A673 (cell line): ENCODE measurements around the gene FABP3. TPM values are rescaled to one million over a fixed set of nuclear protein-coding genes. Genes with fewer than 3 reads are reported as not detected.

Source experiments
- BruUV-seq: library from RNA; stranded (reverse); fragments of 400-500 nt; replicated peaks from 2 replicates; lab custom pipeline; 2021; lab: Mats Ljungman, UMichigan
- CTCF ChIA-PET: fragments of 300-600 bp; sonication (Branson Sonifier 250); formaldehyde crosslinking; loops from one replicate; lab custom pipeline; 2022; ENCODE audit warnings: antibody characterized with exemption; lab: Charles Lee
- POLR2A ChIA-PET: fragments of 300-600 bp; sonication (Branson Sonifier 250); formaldehyde crosslinking; loops from one replicate; lab custom pipeline; 2022; ENCODE audit warnings: antibody characterized with exemption; ENCODE audit not compliant: low non-redundant PET; lab: Charles Lee
- DNase-seq: peaks from one replicate; pipeline ENCODE4 v3.0.0-alpha.2; 2015; ENCODE audit warnings: low spot score
- H3K27ac ChIP-seq: fragments of 200-600 bp; sonication (generic); 2 replicates; pipeline ENCODE4 v1.5.1; 2016; ENCODE audit warnings: mixed run types, low read depth, mild to moderate bottlenecking, mixed read lengths, antibody characterized with exemption, low read length; ENCODE audit not compliant: poor library complexity, severe bottlenecking
- H3K27me3 ChIP-seq: fragments of 200-600 bp; sonication (generic); replicated peaks from 2 replicates; pipeline ENCODE4 v1.6.1; 2017; ENCODE audit warnings: mixed run types, low read depth, mild to moderate bottlenecking, mixed read lengths, antibody characterized with exemption, low read length; ENCODE audit not compliant: insufficient read depth, poor library complexity
- H3K36me3 ChIP-seq: fragments of 200-600 bp; sonication (generic); 2 replicates; pipeline ENCODE4 v1.6.1; 2016; ENCODE audit warnings: mixed run types, mild to moderate bottlenecking, mixed read lengths, antibody characterized with exemption, low read length; ENCODE audit not compliant: insufficient read depth, poor library complexity, severe bottlenecking
- H3K4me1 ChIP-seq: fragments of 200-600 bp; sonication (generic); 2 replicates; pipeline ENCODE4 v1.6.1; 2017; ENCODE audit warnings: mixed run types, mild to moderate bottlenecking, mixed read lengths, antibody characterized with exemption, low read length; ENCODE audit not compliant: insufficient read depth, poor library complexity, severe bottlenecking
- H3K4me3 ChIP-seq: fragments of 200-600 bp; sonication (generic); 2 replicates; pipeline ENCODE4 v1.5.1; 2016; ENCODE audit warnings: low read depth, mixed run types, mild to moderate bottlenecking, mixed read lengths, low read length; ENCODE audit not compliant: poor library complexity, severe bottlenecking
- H3K9me3 ChIP-seq: fragments of 200-600 bp; sonication (generic); 2 replicates; pipeline ENCODE4 v1.6.1; 2016; ENCODE audit warnings: mixed run types, low read depth, mild to moderate bottlenecking, mixed read lengths, antibody characterized with exemption, low read length; ENCODE audit not compliant: poor library complexity, severe bottlenecking
- EZH2 ChIP-seq: fragments of 200-600 bp; sonication (generic); IDR thresholded peaks from 2 replicates; pipeline ENCODE4 v1.6.1; 2017; ENCODE audit warnings: borderline replicate concordance, low read depth, mild to moderate bottlenecking, mixed read lengths, antibody characterized with exemption, low read length; ENCODE audit not compliant: poor library complexity, severe bottlenecking
- intact Hi-C: fragments of 100-400 bp; cut with micrococcal nuclease; formaldehyde crosslinking; loops from one replicate; pipeline ENCODE4 v1.10.0; 2022; ENCODE audit not compliant: unreplicated experiment
- total RNA-seq: library from RNA; stranded (reverse); gene quantifications from 2 replicates; pipeline ENCODE4 v1.2.3, GENCODE V29; 2021
- TF ChIP-seq, protein P1 (sequence below): fragments of 300-800, 200-600 bp; sonication (generic); conservative IDR thresholded peaks from 2 replicates; pipeline ENCODE4 v1.5.1; 2017; ENCODE audit warnings: low read depth, mild to moderate bottlenecking, antibody characterized with exemption, low read length, moderate library complexity, mixed read lengths

The FABP3 gene
- total RNA-seq, 1 experiment from 2014 or later, result not detected

GRCh38 chr1:31372751-31373055 is 173 bp downstream of the FABP3 start:
- no peak overlapping the region for H3K27ac ChIP-seq
- POLR2A ChIA-PET, result no interaction called here

GRCh38 chr1:31372051-31372450 is 825 bp downstream of the FABP3 start:
- intact Hi-C loops, result no loop called here
- H3K36me3 ChIP-seq, result no peaks in the 10 kb centered on the region
- H3K9me3 ChIP-seq, result no peaks in the 10 kb centered on the region
- H3K27me3 ChIP-seq, result no peaks in the 10 kb centered on the region
- no peak overlapping the region for H3K27ac ChIP-seq
- POLR2A ChIA-PET, result interaction anchor here (0.6 kb wide), 2 partner anchors 11 to 1106 kb away, joined by 3 to 4 read pairs; no protein-coding TSS in a partner anchor
- no peak for DNase-seq
- no TSS peak for BruUV-seq
- H3K4me1 ChIP-seq, result peaks cover 11% of the 10 kb centered on the region
- CTCF ChIA-PET, result interaction anchor here (0.5 kb wide), 1 partner anchor 39 kb away, joined by 8 read pairs; no protein-coding TSS in a partner anchor
- no peak for TF ChIP-seq EZH2
- TF ChIP-seq, protein P1, sequence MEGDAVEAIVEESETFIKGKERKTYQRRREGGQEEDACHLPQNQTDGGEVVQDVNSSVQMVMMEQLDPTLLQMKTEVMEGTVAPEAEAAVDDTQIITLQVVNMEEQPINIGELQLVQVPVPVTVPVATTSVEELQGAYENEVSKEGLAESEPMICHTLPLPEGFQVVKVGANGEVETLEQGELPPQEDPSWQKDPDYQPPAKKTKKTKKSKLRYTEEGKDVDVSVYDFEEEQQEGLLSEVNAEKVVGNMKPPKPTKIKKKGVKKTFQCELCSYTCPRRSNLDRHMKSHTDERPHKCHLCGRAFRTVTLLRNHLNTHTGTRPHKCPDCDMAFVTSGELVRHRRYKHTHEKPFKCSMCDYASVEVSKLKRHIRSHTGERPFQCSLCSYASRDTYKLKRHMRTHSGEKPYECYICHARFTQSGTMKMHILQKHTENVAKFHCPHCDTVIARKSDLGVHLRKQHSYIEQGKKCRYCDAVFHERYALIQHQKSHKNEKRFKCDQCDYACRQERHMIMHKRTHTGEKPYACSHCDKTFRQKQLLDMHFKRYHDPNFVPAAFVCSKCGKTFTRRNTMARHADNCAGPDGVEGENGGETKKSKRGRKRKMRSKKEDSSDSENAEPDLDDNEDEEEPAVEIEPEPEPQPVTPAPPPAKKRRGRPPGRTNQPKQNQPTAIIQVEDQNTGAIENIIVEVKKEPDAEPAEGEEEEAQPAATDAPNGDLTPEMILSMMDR, result no peak
- H3K4me3 ChIP-seq, result no peak overlapping the region

More at GRCh38 chr1:31372751-31373055, 173 bp downstream of the FABP3 start:
- no peaks in the 10 kb centered on the region for H3K36me3 ChIP-seq
- H3K4me1 ChIP-seq, result peaks cover 11% of the 10 kb centered on the region
- DNase-seq, result no peak
- CTCF ChIA-PET, result interaction anchor here (1.4 kb wide), 1 partner anchor 416 kb away, joined by 5 read pairs; no protein-coding TSS in a partner anchor
- H3K9me3 ChIP-seq, result no peaks in the 10 kb centered on the region
- no peaks in the 10 kb centered on the region for H3K27me3 ChIP-seq
- BruUV-seq, result no TSS peak
- TF ChIP-seq, protein P1, result no peak
- TF ChIP-seq EZH2, result no peak
- H3K4me3 ChIP-seq, result peak overlapping the region; percentile 43
- intact Hi-C loops, result no loop called here

DNA sequence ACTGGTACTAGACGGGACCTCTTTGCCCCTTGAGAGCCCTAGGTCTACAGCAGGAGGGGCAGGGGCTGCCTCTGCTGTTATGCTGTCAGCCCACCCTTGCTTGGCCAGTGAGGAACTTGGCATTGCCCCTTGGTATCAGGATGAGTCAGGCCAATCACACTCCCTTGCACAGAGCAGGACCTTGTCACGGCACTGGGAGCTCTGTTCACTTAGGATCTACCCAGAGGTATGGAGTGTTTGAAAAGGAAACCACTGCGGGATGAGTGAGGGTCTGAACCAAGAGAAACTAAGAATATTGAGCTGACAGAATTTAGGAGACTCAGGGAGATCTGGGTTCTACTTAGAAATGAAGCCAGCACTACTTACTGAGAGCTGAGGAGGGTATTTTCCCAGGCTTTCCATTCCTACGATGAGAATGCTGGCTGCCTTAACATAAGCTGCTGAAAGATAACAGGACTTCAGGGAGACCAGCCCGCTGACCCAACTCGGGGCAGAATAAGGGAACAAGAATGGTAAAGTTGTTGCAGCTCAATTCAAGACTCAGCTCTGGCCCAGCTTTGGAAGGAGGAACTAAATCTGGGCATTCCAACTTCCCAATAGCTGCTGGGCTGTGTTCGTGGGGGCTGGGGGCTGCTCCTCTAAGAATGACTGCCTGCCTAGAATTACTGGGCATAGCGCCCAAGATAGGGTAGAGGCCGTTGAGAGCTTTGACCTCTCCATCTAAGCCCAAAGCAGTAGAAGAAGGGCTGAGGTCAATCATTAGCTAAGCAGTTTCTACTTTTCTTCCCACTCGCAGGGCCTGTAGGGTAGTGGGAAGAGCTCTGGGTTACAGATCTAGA is 1.5 kb downstream of the FABP3 start:
- BruUV-seq, result no TSS peak
- intact Hi-C loops, result no loop called here
- H3K27me3 ChIP-seq, result no peaks in the 10 kb centered on the region
- H3K9me3 ChIP-seq, result no peaks in the 10 kb centered on the region
- no peaks in the 10 kb centered on the region for H3K36me3 ChIP-seq
- POLR2A ChIA-PET, result interaction anchor here (0.6 kb wide), 2 partner anchors 10 to 1107 kb away, joined by 3 to 4 read pairs; no protein-coding TSS in a partner anchor
- no peak for TF ChIP-seq EZH2
- TF ChIP-seq, protein P1, result no peak
- no peak overlapping the region for H3K4me3 ChIP-seq
- CTCF ChIA-PET, result interaction anchor here (0.5 kb wide), 1 partner anchor 40 kb away, joined by 8 read pairs; no protein-coding TSS in a partner anchor
- peaks cover 11% of the 10 kb centered on the region for H3K4me1 ChIP-seq
- H3K27ac ChIP-seq, result no peak overlapping the region
- DNase-seq, result no peak
